GM12878 (cell line): ENCODE data around the gene LANCL2. TPM values are rescaled to one million over a fixed set of nuclear protein-coding genes. Genes with fewer than 3 reads are reported as not detected.

Experiments used
- ATAC-seq: fragments of 200-7000 bp; cut with Tn5 transposase; 3 replicates; pipeline ENCODE4 v1.9.1; 2020; ENCODE audit warnings: mild to moderate bottlenecking, moderate library complexity
- BruUV-seq: library from RNA; stranded (reverse); fragments of 400-500 nt; replicated peaks from 2 replicates; lab custom pipeline; 2021; lab: Mats Ljungman, UMichigan
- CTCF ChIA-PET: fragments of 300-600 bp; sonication (Branson Sonifier 250); formaldehyde crosslinking; extraction: SDS; loops from one replicate; lab custom pipeline; 2021; ENCODE audit warnings: inconsistent platforms; lab: Yijun Ruan, JAX
- POLR2A ChIA-PET: fragments of 350-600 bp; formaldehyde crosslinking; extraction: SDS; loops from one replicate; lab custom pipeline; 2021; ENCODE audit warnings: inconsistent platforms; lab: Charles Lee
- RAD21 ChIA-PET: fragments of 300-600 bp; sonication (Branson Sonifier 250); formaldehyde crosslinking; loops from one replicate; lab custom pipeline; 2023; ENCODE audit warnings: antibody characterized with exemption; ENCODE audit not compliant: unreplicated experiment; lab: Charles Lee
- SMC1A ChIA-PET: fragments of 300-600 bp; sonication (Branson Sonifier 250); formaldehyde crosslinking; loops from one replicate; lab custom pipeline; 2023; ENCODE audit not compliant: unreplicated experiment, uncharacterized antibody; lab: Charles Lee
- DNase-seq: peaks from one replicate; pipeline ENCODE4 v3.0.0-alpha.2; 2011; ENCODE audit warnings: low read depth, low spot score
- FAIRE-seq: peaks from 3 replicates; lab custom pipeline; 2011; peaks lifted over from hg19 to GRCh38; lab: Jason Lieb, UNC
- H2AFZ ChIP-seq: 2 replicates; pipeline ENCODE4 v1.6.0; 2011; ENCODE audit warnings: low read depth, low read length, control low read depth; ENCODE audit not compliant: control insufficient read depth
- H3K27ac ChIP-seq: 2 replicates; pipeline ENCODE4 v1.5.1; 2011; ENCODE audit warnings: control low read depth; ENCODE audit not compliant: control insufficient read depth, insufficient read depth
- H3K27me3 ChIP-seq, 2 experiments: replicated peaks in 1 of 2; 2 replicates each; pipeline versions ENCODE4 v1.6.0 to v1.6.1; 2011; ENCODE audit warnings: low read length in 1 of 2; ENCODE audit not compliant: control insufficient read depth in 2 of 2, insufficient read depth in 2 of 2
- H3K36me3 ChIP-seq, 2 experiments: 2 replicates each; pipeline ENCODE4 v1.5.1; 2011; ENCODE audit warnings: low read length in 1 of 2; ENCODE audit not compliant: control insufficient read depth in 2 of 2, insufficient read depth in 2 of 2
- H3K4me1 ChIP-seq: 2 replicates; pipeline ENCODE4 v1.6.1; 2011; ENCODE audit warnings: mild to moderate bottlenecking, low read length, moderate library complexity, mixed read lengths; ENCODE audit not compliant: control insufficient read depth, insufficient read depth
- H3K4me2 ChIP-seq: 2 replicates; pipeline ENCODE4 v1.6.0; 2011; ENCODE audit warnings: control low read depth; ENCODE audit not compliant: control insufficient read depth, insufficient read depth
- H3K4me3 ChIP-seq: fragments of 200-600 bp; sonication (generic); 2 replicates; pipeline ENCODE4 v1.5.1; 2016
- H3K79me2 ChIP-seq: 2 replicates; pipeline ENCODE4 v1.6.0; 2011; ENCODE audit warnings: low read length; ENCODE audit not compliant: control insufficient read depth, insufficient read depth
- H3K9ac ChIP-seq: 2 replicates; pipeline ENCODE4 v1.8.0; 2011; ENCODE audit warnings: low read length, control low read depth, mixed read lengths; ENCODE audit not compliant: control insufficient read depth, insufficient read depth
- H3K9me3 ChIP-seq: replicated peaks from 3 replicates; pipeline ENCODE4 v1.5.1; 2011; ENCODE audit warnings: mild to moderate bottlenecking, low read length; ENCODE audit not compliant: control insufficient read depth, insufficient read depth
- H4K20me1 ChIP-seq: 2 replicates; pipeline ENCODE4 v1.6.0; 2011; ENCODE audit not compliant: control insufficient read depth, insufficient read depth
- GATAD2B ChIP-seq: fragments of 450-650 bp; conservative IDR thresholded peaks from 2 replicates; pipeline ENCODE4 v1.6.1; 2017; ENCODE audit warnings: low read depth, mild to moderate bottlenecking, moderate library complexity
- SPI1 ChIP-seq: IDR thresholded peaks from 2 replicates; pipeline ENCODE4 v1.6.1; 2011; ENCODE audit warnings: low read depth, mild to moderate bottlenecking, low read length, moderate library complexity, borderline replicate concordance; ENCODE audit not compliant: insufficient read depth
- WGBS: methylation state at CpG from one replicate; pipeline ENCODE4 v1.1.6; 2016; ENCODE audit warnings: low lambda C conversion rate; ENCODE audit not compliant: insufficient replicate concordance, insufficient coverage; ENCODE audit errors: missing lambda C conversion rate; 5-methylcytosine and 5-hydroxymethylcytosine counted together
- in situ Hi-C: fragments of 300-500 bp; cut with MboI; formaldehyde crosslinking; loops from 9 replicates; pipeline ENCODE4 v1.14.3; 2018; ENCODE audit warnings: mixed read lengths
- intact Hi-C: fragments of 100-400 bp; cut with micrococcal nuclease; formaldehyde crosslinking; loops from one replicate; pipeline ENCODE4 v1.14.2; 2022; ENCODE audit not compliant: unreplicated experiment
- polyA plus RNA-seq, 11 experiments: library from polyadenylated mRNA; depleted of rRNA in 4 of 11; unstranded in 6 of 11; stranded (reverse) in 5 of 11; fragments of >200 nt; fragmentation: Nextera tagmentation in 4 of 11; fragmentation: Illumina TruSeq in 1 of 11; extraction: Ambion mirVana in 4 of 11; extraction: Trizol in 1 of 11; gene quantifications; 1 replicate in 1 of 11; 2 replicates in 10 of 11; pipeline versions ENCODE4 v1.2.1 to v1.2.3, GENCODE V29; 2011 to 2016; ENCODE audit warnings: inconsistent platforms in 2 of 11, missing spikeins in 2 of 11, low read depth in 1 of 11
- total RNA-seq, 4 experiments: library from RNA; depleted of rRNA in 3 of 4; stranded (reverse); fragments of >200 nt in 3 of 4; fragmentation: Illumina TruSeq in 1 of 4; extraction: Trizol in 1 of 4; gene quantifications; 2 replicates each; pipeline versions ENCODE4 v1.2.1 to v1.2.3, GENCODE V29; 2013 to 2021

LANCL2 gene
- total and polyA plus RNA-seq, 10 of the 15 experiments (the other 5 are each of a cell fraction or from before 2014, with no cell fraction given): 8.1 to 28.6 (median 16.4) TPM

DNA sequence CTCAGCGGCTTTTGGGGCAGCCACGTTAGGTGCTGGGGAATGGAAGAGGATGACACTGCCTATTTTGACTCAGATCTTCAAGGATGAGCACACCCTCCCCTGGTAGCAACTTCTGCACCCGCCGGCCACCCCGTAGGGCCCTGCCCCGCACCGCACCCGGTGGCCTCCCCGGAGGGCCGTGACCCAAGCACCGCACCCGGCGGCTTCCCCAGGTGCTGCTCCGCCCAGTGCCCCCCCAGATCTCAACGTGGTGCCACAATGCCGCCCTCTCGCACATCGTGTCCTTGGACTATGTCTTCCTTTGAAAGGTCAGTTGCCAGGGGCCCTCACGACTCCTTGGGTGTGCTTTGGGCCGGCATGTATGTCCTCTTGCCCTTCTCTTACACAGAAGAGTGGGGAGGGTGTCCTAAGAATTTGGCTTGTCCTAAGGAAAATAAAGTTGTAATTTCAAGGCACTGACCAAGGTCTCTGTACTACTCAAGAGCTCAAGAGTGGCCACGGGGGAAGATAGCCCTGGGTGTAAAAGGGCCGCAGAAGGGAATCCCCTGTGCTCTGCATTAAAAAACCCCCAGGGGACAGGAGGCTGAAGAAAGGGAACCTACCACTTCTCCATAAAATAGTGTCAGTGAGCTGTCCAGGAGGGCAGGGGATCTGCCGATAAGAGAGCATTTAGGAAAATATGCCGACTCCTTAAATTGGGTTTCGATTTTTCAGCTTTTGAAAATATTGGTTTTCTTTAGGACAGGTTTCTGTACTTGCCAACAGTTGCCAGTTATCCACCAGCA is 1.6 kb upstream of the LANCL2 start:
- in situ Hi-C loops: no loop called here
- ChIA-PET SMC1A (interaction anchor here (0.7 to 1.9 kb wide), 8 partner anchors 10 to 83 kb away, joined by 3 to 8 read pairs (median 3); no protein-coding TSS in a partner anchor), POLR2A (interaction anchor here (0.6 to 1.6 kb wide), 3 partner anchors 30 to 54 kb away, joined by 5 to 7 read pairs (median 7); no protein-coding TSS in a partner anchor), RAD21 (interaction anchor here (1.0 to 1.4 kb wide), 3 partner anchors 12 to 58 kb away, joined by 3 to 9 read pairs (median 3); no protein-coding TSS in a partner anchor), CTCF (interaction anchor here (1.2 kb wide), 1 partner anchor 76 kb away, joined by 3 read pairs; no protein-coding TSS in a partner anchor)
- TF ChIP-seq SPI1 (peak; percentile 2; the same call in 1 of the 2 replicates), GATAD2B (no peak)
- Histone ChIP-seq H4K20me1 (no peaks in the 10 kb centered on the region), H2AFZ (no peak overlapping the region), H3K36me3 (no peaks in the 10 kb centered on the region), H3K4me2 (no peak overlapping the region), H3K4me1 (peaks cover 9% of the 10 kb centered on the region), H3K9ac (no peak overlapping the region), H3K27ac (no peak overlapping the region), H3K27me3 (no peaks in the 10 kb centered on the region), H3K4me3 (no peak overlapping the region), H3K79me2 (peaks cover 21% of the 10 kb centered on the region), H3K9me3 (no peaks in the 10 kb centered on the region)
- intact Hi-C loops: no loop called here
- ATAC-seq (no peak), FAIRE-seq (no peak), DNase-seq (no peak)
- no TSS peak for BruUV-seq
- WGBS: 79% methylated on average over 24 of the region's 25 CpGs
